AG09309 (cell line): ENCODE data around the gene SLC66A3.

Experiments used
- DNase-seq: peaks from one replicate; pipeline ENCODE4 v3.0.0-alpha.2; 2010; ENCODE audit warnings: low read depth
- H3K4me3 ChIP-seq: 2 replicates; pipeline ENCODE4 v1.5.1; 2011; ENCODE audit warnings: mild to moderate bottlenecking, low read depth, low read length, moderate library complexity; ENCODE audit not compliant: control insufficient read depth
- TF ChIP-seq, protein P1 (sequence below): IDR thresholded peaks from 2 replicates; pipeline ENCODE4 v1.5.1; 2011; ENCODE audit warnings: mild to moderate bottlenecking, low read depth, low read length, inconsistent platforms; ENCODE audit not compliant: insufficient read depth, control insufficient read depth; ENCODE audit errors: missing control alignments

SLC66A3 gene

DNA sequence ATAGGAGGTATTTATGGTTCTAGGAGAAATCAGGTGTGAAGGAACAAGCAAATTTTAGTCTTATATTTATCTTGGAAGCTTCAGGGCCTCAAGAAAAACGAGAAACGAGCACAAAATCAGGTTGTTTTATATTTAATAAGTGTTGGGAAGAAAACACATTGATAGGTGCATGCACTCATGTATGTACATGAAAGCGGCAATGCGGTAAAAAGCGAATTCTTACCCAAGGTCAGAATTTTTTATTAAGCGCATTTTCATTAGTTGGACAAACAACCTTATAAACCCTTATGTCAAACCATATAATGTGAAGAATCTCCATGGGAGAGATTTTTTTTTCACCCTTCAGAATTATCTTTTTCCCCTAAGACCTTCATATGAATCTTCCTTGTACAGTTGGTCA lies 25.4 kb downstream of the SLC66A3 start:
- H3K4me3 ChIP-seq: no peak overlapping the region
- TF ChIP-seq, protein P1, sequence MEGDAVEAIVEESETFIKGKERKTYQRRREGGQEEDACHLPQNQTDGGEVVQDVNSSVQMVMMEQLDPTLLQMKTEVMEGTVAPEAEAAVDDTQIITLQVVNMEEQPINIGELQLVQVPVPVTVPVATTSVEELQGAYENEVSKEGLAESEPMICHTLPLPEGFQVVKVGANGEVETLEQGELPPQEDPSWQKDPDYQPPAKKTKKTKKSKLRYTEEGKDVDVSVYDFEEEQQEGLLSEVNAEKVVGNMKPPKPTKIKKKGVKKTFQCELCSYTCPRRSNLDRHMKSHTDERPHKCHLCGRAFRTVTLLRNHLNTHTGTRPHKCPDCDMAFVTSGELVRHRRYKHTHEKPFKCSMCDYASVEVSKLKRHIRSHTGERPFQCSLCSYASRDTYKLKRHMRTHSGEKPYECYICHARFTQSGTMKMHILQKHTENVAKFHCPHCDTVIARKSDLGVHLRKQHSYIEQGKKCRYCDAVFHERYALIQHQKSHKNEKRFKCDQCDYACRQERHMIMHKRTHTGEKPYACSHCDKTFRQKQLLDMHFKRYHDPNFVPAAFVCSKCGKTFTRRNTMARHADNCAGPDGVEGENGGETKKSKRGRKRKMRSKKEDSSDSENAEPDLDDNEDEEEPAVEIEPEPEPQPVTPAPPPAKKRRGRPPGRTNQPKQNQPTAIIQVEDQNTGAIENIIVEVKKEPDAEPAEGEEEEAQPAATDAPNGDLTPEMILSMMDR: no peak
- DNase-seq: no peak

DNA sequence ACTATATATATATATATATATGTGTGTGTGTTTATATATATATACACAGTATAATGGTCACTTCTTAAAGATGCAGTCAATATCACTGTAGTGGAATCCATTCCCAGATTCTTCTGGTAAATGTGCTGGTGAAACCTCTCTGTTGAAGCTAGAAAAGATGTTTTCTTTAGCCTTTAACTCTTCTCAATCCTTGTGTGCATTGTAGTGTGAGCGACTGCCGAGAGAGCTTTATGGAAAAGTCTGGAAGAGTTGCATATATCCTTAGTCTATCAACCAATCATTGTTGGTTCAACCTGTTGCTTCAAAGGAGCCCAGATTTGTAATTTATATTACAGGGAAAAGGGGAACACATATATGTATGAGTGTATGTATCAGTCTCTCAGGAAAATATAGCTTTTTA lies 27.7 kb downstream of the SLC66A3 start:
- no peak overlapping the region for H3K4me3 ChIP-seq
- DNase-seq: no peak
- TF ChIP-seq, protein P1: no peak

- DNase-seq: no peak
- no peak overlapping the region for H3K4me3 ChIP-seq
- TF ChIP-seq, protein P1: no peak
Observed at GRCh38 chr2:11186145-11186544, 30.9 kb downstream of the SLC66A3 start.

DNA sequence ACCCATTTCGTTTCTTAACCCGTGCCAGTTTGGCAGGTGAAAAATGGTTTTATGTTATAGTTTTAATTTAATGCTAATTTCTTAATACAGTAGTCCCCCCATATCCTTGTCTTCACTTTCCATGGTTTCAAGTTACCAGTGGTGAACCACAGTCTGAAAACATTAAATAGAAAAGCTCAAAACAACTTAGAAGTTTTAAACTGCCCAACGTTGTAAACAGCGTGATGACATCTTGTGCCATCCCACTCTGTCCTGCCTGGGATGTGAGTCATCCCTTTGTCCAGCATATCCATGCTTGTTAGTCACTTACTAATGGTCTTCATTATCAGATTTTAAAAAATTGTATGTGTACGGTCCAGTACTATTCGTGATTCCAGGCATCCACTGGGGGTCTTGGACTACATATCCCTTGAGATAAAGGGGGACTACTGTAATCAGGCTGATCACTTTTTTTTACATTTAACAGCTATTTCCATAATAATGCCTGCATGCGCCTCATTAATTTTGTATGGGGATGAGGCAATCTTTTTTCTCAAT lies 31.9 kb downstream of the SLC66A3 start:
- peak; percentile 68 for DNase-seq
- H3K4me3 ChIP-seq: no peak overlapping the region
- TF ChIP-seq, protein P1: no peak

DNA sequence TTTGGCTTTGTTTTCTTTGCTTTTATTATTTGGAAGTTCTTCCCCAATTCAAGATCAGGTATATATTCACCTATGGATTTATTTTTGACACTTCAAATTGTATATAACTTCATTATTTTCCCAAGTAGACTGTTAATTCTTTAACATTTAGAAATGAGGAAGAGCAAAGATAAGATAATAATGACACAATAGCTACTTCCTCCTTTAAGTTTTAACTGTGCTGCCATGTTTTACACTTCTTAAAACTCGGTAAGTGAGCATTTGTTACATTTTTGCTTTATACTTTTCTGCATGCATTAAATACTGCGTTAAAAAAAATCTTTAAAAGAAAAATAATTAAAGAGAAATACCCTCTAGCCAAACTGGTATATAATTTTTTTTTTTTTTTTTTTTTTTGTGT lies 32.5 kb downstream of the SLC66A3 start:
- DNase-seq: no peak
- H3K4me3 ChIP-seq: no peak overlapping the region
- TF ChIP-seq, protein P1: no peak

- TF ChIP-seq, protein P1: no peak
- H3K4me3 ChIP-seq: no peak overlapping the region
- DNase-seq: no peak
Observed at GRCh38 chr2:11196246-11196645, 41.0 kb downstream of the SLC66A3 start.

DNA sequence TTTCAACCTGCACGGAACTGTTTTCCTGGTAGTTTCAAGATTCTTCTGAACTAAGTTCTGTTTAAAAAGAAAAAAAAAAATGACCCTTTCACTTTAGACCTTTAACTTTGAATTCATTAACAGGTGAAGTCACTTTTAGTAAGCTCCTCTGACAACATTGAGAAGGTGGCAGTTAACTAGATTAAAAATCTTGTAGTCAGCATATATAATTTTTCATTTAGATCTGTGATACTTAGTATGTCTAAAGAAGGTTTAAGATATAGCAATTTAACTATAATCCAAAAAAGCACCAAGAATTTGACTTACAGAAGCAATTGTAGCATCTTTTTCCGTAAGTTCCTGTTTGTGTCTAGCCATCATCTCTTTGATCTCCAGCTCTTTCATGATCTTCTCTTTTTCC lies 45.4 kb downstream of the SLC66A3 start:
- no peak for DNase-seq
- TF ChIP-seq, protein P1: no peak
- H3K4me3 ChIP-seq: no peak overlapping the region
